ENCODE data around the gene CHIA. TPM values are rescaled to one million over a fixed set of nuclear protein-coding genes. Genes with fewer than 3 reads are reported as not detected.

Gene CHIA
- total and polyA plus RNA-seq, 12 donors = 0.30 TPM; not detected in 11

DNA sequence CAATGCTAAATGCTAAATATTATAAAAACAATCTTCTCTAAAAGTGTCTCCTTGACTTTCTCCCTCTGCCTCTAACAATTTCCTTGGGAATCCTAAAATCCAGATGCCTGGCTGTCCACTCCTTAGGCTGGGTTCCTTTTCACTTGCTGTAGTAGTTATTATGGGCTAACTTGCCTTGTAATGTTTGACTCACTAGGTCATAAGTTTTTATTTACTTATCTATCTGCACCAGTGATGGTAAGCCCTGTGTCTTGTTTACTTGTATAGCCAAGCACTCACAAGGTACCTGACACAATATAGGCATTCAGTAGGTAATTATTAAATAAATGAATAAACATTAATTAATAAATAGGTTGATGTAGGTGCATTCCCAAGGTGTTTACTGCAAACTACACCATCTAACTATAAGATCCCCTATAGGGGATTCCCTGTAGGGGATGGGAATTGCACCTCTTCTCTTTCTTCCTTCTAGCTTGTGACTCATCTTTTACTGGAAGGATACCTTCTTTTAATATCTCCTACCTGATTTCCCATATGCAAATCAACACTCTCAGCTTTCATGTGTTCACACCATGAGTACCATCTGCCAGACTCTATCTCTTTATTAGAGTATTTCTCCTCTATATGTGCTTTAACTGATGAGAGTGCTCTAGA is 14.7 kb upstream of the CHIA start:
- ATAC-seq (no peak), DNase-seq (no peak)
- TF ChIP-seq, protein P1, sequence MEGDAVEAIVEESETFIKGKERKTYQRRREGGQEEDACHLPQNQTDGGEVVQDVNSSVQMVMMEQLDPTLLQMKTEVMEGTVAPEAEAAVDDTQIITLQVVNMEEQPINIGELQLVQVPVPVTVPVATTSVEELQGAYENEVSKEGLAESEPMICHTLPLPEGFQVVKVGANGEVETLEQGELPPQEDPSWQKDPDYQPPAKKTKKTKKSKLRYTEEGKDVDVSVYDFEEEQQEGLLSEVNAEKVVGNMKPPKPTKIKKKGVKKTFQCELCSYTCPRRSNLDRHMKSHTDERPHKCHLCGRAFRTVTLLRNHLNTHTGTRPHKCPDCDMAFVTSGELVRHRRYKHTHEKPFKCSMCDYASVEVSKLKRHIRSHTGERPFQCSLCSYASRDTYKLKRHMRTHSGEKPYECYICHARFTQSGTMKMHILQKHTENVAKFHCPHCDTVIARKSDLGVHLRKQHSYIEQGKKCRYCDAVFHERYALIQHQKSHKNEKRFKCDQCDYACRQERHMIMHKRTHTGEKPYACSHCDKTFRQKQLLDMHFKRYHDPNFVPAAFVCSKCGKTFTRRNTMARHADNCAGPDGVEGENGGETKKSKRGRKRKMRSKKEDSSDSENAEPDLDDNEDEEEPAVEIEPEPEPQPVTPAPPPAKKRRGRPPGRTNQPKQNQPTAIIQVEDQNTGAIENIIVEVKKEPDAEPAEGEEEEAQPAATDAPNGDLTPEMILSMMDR (IDR thresholded peaks at IDR 0.05) = no peak
- no peak overlapping the region for H3K4me3 ChIP-seq
- intact Hi-C loops (cut with DNase I) = no loop called here
- H3K36me3 ChIP-seq = no peaks in the 10 kb centered on the region
- peaks cover 0 to 12% (median 6%) of the 10 kb centered on the region in 9 donors for H3K4me1 ChIP-seq
- peaks cover 0 to 28% (median 19%) of the 10 kb centered on the region in 7 donors for H3K27me3 ChIP-seq
- peak overlapping the region in 2 of 10 donors; percentile 10 to 14 for H3K27ac ChIP-seq
- H3K9me3 ChIP-seq = peaks cover 0 to 8% (median 0%) of the 10 kb centered on the region in 11 donors

DNA sequence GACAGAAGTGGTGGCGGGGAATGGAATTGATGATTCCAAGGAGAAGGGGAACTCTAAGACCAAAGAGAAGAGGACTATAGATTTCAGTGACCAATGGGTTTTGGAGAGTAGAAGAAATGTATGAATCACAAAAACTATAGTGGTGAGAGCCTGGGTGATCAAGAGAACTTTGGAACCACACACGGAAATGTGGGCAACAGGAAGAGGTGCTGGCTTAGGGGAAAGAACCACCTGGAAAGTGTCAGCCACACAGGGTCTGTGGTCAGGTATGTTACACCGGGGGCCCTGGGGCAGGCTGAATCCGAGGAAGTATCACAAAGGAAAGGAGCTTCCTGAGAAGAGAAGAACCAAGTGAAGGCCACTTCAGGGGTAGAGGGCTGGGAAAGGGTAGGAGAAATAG is 11.5 kb upstream of the CHIA start:
- TF ChIP-seq, protein P1 (IDR thresholded peaks at IDR 0.05) = no peak
- Histone ChIP-seq H3K27me3 (peaks cover 0 to 5% (median 0%) of the 10 kb centered on the region in 7 donors), H3K4me1 (peaks cover 0 to 7% (median 0%) of the 10 kb centered on the region in 9 donors), H3K4me3 (no peak overlapping the region), H3K36me3 (no peaks in the 10 kb centered on the region), H3K9me3 (peaks cover 0 to 8% (median 0%) of the 10 kb centered on the region in 11 donors), H3K27ac (no peak overlapping the region)
- WGBS, 2 donors = 77 to 81% methylated on average over 4 of the region's 4 CpGs
- DNase-seq (no peak), ATAC-seq (no peak)
- intact Hi-C loops (cut with DNase I) = no loop called here

DNA sequence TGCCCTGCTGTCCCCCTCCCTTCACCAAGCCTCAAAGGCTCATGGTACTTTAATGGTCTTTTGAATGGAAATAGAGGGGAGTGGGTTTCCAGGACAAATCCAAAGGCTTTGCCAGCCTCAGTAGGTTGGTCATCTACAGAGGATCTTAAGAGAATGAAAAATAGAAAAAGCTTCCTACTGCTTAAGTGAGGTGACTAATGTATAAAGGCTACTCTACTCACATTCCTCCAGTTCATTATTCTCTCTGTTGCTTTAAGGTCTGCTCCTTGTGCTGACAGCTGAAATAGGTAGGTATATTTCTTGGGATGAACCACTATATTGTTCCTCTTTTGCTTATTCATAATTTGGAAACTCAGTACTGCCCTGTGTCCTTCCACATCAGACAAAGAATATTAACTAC is 10.4 kb upstream of the CHIA start:
- DNase-seq (no peak), ATAC-seq (no peak)
- intact Hi-C loops (cut with DNase I) = no loop called here
- H3K4me3 ChIP-seq = no peak overlapping the region
- H3K36me3 ChIP-seq = no peaks in the 10 kb centered on the region
- H3K27me3 ChIP-seq = peaks cover 0 to 5% (median 0%) of the 10 kb centered on the region in 7 donors
- H3K27ac ChIP-seq = no peak overlapping the region
- H3K9me3 ChIP-seq = peaks cover 0 to 8% (median 0%) of the 10 kb centered on the region in 11 donors
- TF ChIP-seq, protein P1 (IDR thresholded peaks at IDR 0.05) = no peak
- peaks cover 0 to 6% (median 0%) of the 10 kb centered on the region in 9 donors for H3K4me1 ChIP-seq

DNA sequence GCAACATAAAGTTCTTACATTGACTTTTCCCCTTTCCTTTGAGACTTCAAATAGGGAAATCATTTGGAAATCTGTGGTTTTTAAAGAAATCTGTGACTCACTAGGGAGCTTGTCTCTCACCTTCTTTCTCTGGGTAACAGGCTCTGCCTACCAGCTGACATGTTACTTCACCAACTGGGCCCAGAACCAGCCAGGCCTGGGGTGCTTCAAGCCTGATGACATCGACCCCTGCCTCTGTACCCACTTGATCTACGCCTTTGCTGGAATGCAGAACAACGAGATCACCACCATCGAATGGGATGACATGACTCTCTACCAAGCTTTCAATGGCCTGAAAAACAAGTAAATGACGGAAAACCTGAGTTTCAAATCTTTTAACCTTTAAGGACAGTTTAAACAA is 9.2 kb upstream of the CHIA start:
- Histone ChIP-seq H3K4me3 (no peak overlapping the region), H3K36me3 (no peaks in the 10 kb centered on the region), H3K27ac (no peak overlapping the region), H3K4me1 (no peaks in the 10 kb centered on the region), H3K27me3 (peaks cover 0 to 14% (median 0%) of the 10 kb centered on the region in 7 donors), H3K9me3 (peaks cover 0 to 7% (median 0%) of the 10 kb centered on the region in 11 donors)
- ATAC-seq (no peak), DNase-seq (no peak)
- 74 to 76% methylated on average over 5 of the region's 5 CpGs for WGBS, 2 donors
- TF ChIP-seq, protein P1 (IDR thresholded peaks at IDR 0.05) = no peak
- intact Hi-C loops (cut with DNase I) = no loop called here

Measured in heart right ventricle (tissue), 16 donors.